Osteoblast (primary cell): ENCODE data around the gene CCDC102B. TPM values are rescaled to one million over a fixed set of nuclear protein-coding genes. Genes with fewer than 3 reads are reported as not detected.
"Not testable (repeated sequence)": the region's sequence is repeated elsewhere in the genome, so short reads cannot be mapped to it uniquely, and the experiment has no call there.

Source experiments
- DNase-seq: peaks from one replicate; pipeline ENCODE4 v3.0.0; 2011; ENCODE audit warnings: low spot score, mixed read lengths; ENCODE audit not compliant: insufficient read length; ENCODE audit errors: missing footprints
- H2AFZ ChIP-seq: 2 replicates; pipeline ENCODE4 v1.6.0; 2011; ENCODE audit warnings: mild to moderate bottlenecking, low read length
- H3K27ac ChIP-seq: 2 replicates; pipeline ENCODE4 v1.5.1; 2011; ENCODE audit warnings: mild to moderate bottlenecking, low read depth, low read length, moderate library complexity
- H3K27me3 ChIP-seq: 2 replicates; pipeline ENCODE4 v1.6.0; 2012; ENCODE audit warnings: mild to moderate bottlenecking, control low read depth, inconsistent platforms, low read length, moderate library complexity; ENCODE audit not compliant: insufficient read depth
- H3K36me3 ChIP-seq: 2 replicates; pipeline ENCODE4 v1.5.1; 2011; ENCODE audit warnings: mild to moderate bottlenecking, low read length, control low read depth, moderate library complexity; ENCODE audit not compliant: insufficient read depth
- H3K4me1 ChIP-seq: 2 replicates; pipeline ENCODE4 v1.5.1; 2011; ENCODE audit warnings: mild to moderate bottlenecking, low read length, control low read depth, moderate library complexity; ENCODE audit not compliant: insufficient read depth
- H3K4me2 ChIP-seq: 2 replicates; pipeline ENCODE4 v1.6.0; 2011; ENCODE audit warnings: mild to moderate bottlenecking, low read length; ENCODE audit not compliant: insufficient read depth
- H3K4me3 ChIP-seq: fragments of 200-600 bp; sonication (generic); 3 replicates; pipeline ENCODE4 v1.5.1; 2012; ENCODE audit warnings: mild to moderate bottlenecking, low read length, inconsistent platforms; ENCODE audit not compliant: insufficient read depth
- H3K79me2 ChIP-seq: 2 replicates; pipeline ENCODE4 v1.6.0; 2012; ENCODE audit warnings: mild to moderate bottlenecking, low read length, control low read depth, inconsistent platforms; ENCODE audit not compliant: insufficient read depth
- H3K9me3 ChIP-seq: 2 replicates; pipeline ENCODE4 v1.5.1; 2011; ENCODE audit warnings: low read depth, low read length, control low read depth
- H4K20me1 ChIP-seq: 2 replicates; pipeline ENCODE4 v1.6.0; 2012; ENCODE audit warnings: mild to moderate bottlenecking, low read length, control low read depth; ENCODE audit not compliant: insufficient read depth
- total RNA-seq: library from RNA; depleted of rRNA; stranded (reverse); fragments of >200 nt; gene quantifications from 2 replicates; pipeline ENCODE4 v1.2.3, GENCODE V29; 2012
- TF ChIP-seq, protein P1 (sequence below): IDR thresholded peaks from 2 replicates; pipeline ENCODE4 v1.5.1; 2011; ENCODE audit warnings: mild to moderate bottlenecking, low read depth, low read length, moderate library complexity; ENCODE audit errors: extremely low read depth

Gene CCDC102B
- total RNA-seq, 1 donor = 9.4 TPM

DNA sequence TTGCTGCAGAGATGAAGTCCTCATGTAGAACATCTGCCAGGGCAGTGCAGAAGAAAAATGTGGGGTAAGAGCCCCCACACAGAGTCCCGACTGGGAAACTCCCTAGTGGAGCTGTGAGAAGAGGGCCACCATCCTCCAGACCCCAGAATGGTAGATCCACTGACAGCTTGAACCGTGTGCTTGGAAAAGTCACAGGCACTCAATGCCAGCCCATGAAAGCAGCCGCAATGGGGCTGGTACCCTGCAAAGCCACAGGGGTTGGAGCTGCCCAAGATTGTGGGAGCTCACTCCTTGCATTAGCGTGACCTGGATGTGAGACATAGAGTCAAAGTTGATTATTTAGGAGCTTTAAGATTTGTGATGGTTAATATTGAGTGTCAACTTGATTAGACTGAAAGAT lies 197.8 kb downstream of the CCDC102B start:
- Histone ChIP-seq H4K20me1 (no peaks in the 10 kb centered on the region), H3K4me2 (no peak overlapping the region), H2AFZ (no peak overlapping the region), H3K27me3 (no peaks in the 10 kb centered on the region), H3K27ac (no peak overlapping the region), H3K4me3 (no peak overlapping the region), H3K79me2 (no peaks in the 10 kb centered on the region), H3K9me3 (no peaks in the 10 kb centered on the region), H3K36me3 (no peaks in the 10 kb centered on the region), H3K4me1 (no peaks in the 10 kb centered on the region)
- TF ChIP-seq, protein P1, sequence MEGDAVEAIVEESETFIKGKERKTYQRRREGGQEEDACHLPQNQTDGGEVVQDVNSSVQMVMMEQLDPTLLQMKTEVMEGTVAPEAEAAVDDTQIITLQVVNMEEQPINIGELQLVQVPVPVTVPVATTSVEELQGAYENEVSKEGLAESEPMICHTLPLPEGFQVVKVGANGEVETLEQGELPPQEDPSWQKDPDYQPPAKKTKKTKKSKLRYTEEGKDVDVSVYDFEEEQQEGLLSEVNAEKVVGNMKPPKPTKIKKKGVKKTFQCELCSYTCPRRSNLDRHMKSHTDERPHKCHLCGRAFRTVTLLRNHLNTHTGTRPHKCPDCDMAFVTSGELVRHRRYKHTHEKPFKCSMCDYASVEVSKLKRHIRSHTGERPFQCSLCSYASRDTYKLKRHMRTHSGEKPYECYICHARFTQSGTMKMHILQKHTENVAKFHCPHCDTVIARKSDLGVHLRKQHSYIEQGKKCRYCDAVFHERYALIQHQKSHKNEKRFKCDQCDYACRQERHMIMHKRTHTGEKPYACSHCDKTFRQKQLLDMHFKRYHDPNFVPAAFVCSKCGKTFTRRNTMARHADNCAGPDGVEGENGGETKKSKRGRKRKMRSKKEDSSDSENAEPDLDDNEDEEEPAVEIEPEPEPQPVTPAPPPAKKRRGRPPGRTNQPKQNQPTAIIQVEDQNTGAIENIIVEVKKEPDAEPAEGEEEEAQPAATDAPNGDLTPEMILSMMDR = no peak
- DNase-seq = no peak

DNA sequence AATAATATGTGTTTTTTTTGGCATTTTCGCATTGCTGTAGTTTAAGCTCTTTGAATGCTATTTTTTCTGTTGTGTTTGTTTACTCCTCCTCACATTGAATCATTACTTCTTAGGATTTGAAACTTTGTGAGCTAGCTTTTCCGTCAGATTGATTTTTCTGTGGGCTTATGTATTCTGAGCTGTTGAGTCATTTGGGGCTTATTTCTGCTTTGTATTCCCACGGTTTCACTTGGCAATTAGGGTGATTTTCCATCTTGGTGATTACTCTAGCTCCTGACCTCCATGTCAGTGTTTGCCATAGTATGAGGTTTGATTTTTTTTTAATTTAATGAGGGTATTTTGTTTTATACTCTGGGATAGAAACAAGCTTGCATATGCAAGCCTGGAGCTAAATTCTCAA lies 200.0 kb downstream of the CCDC102B start:
- H3K4me2 ChIP-seq = no peak overlapping the region
- no peak for DNase-seq
- H3K79me2 ChIP-seq = no peaks in the 10 kb centered on the region
- no peaks in the 10 kb centered on the region for H3K36me3 ChIP-seq
- H4K20me1 ChIP-seq = no peaks in the 10 kb centered on the region
- H3K4me1 ChIP-seq = no peaks in the 10 kb centered on the region
- TF ChIP-seq, protein P1 = no peak
- no peak overlapping the region for H2AFZ ChIP-seq
- no peak overlapping the region for H3K27ac ChIP-seq
- H3K27me3 ChIP-seq = no peaks in the 10 kb centered on the region
- H3K9me3 ChIP-seq = no peaks in the 10 kb centered on the region
- H3K4me3 ChIP-seq = no peak overlapping the region

- H3K4me2 ChIP-seq = no peak overlapping the region
Observed at GRCh38 chr18:69000366-69000765, 202.5 kb downstream of the CCDC102B start.

DNA sequence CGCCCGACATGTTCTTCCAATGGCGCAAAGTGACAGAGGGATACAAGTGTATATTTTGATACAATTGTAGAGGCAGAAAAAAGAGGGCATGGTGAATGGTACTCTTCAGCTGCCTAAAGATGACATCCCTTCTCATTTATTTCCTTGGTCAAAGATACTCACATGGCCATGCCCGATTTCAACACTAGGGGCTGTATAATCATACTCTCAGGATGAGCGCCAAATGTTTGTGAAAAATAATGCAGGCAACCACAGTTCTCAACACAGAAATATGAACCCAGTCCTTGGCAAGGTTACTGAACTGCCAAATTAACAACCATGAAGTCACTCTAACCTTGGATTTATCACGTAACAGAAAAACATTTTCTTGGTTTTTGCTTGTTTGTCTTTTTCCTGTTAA lies 204.4 kb downstream of the CCDC102B start:
- DNase-seq = no peak
- TF ChIP-seq, protein P1 = no peak

More at GRCh38 chr18:69000366-69000765, 202.5 kb downstream of the CCDC102B start:
- H3K9me3 ChIP-seq = no peaks in the 10 kb centered on the region
- H3K4me3 ChIP-seq = no peak overlapping the region
- no peak overlapping the region for H3K27ac ChIP-seq
- H3K79me2 ChIP-seq = no peaks in the 10 kb centered on the region
- no peak for DNase-seq
- H2AFZ ChIP-seq = no peak overlapping the region
- no peaks in the 10 kb centered on the region for H3K27me3 ChIP-seq
- TF ChIP-seq, protein P1 = no peak
- H3K4me1 ChIP-seq = no peaks in the 10 kb centered on the region
- H3K36me3 ChIP-seq = no peaks in the 10 kb centered on the region
- no peaks in the 10 kb centered on the region for H4K20me1 ChIP-seq

GRCh38 chr18:69006212-69006611 lies 208.3 kb downstream of the CCDC102B start:
- H3K27me3 ChIP-seq, H3K79me2 ChIP-seq, H4K20me1 ChIP-seq, H3K27ac ChIP-seq, H3K9me3 ChIP-seq, DNase-seq, H3K4me3 ChIP-seq, H3K36me3 ChIP-seq, H3K4me1 ChIP-seq, H3K4me2 ChIP-seq, H2AFZ ChIP-seq: not testable (repeated sequence)

More for the DNA sequence above, 204.4 kb downstream of the CCDC102B start:
- no peak overlapping the region for H2AFZ ChIP-seq
- no peaks in the 10 kb centered on the region for H3K9me3 ChIP-seq
- no peaks in the 10 kb centered on the region for H3K79me2 ChIP-seq
- no peaks in the 10 kb centered on the region for H3K36me3 ChIP-seq
- H3K27ac ChIP-seq = no peak overlapping the region
- no peak overlapping the region for H3K4me3 ChIP-seq
- no peaks in the 10 kb centered on the region for H4K20me1 ChIP-seq
- no peaks in the 10 kb centered on the region for H3K4me1 ChIP-seq
- H3K4me2 ChIP-seq = no peak overlapping the region
- H3K27me3 ChIP-seq = no peaks in the 10 kb centered on the region
